ENCODE data around the gene TOLLIP.
"Not testable (repeated sequence)": the region's sequence is repeated elsewhere in the genome, so short reads cannot be mapped to it uniquely, and the experiment has no call there.

The TOLLIP gene

GRCh38 chr11:1280116-1281035 is 29.1 kb downstream of the TOLLIP start:
- no peak for DNase-seq

DNA sequence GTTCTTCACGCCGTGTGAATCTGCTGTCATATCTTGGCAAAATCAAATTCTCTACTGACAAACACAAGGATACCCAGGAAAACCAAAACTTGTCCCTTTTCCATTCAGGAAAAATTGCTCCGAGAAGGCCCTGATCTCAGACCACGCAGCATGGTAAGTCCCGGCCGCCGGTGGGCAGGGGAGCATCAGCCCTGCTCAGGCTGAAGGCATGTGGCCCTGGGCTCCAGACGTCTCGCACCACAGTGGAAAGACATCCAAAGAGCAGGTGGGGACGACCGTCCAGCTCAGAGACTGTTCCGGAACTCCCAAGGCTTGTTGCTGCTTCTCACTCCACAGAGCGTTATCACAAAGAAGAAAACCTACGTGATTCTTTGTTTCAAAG is 29.8 kb downstream of the TOLLIP start:
- no peak for DNase-seq

DNA sequence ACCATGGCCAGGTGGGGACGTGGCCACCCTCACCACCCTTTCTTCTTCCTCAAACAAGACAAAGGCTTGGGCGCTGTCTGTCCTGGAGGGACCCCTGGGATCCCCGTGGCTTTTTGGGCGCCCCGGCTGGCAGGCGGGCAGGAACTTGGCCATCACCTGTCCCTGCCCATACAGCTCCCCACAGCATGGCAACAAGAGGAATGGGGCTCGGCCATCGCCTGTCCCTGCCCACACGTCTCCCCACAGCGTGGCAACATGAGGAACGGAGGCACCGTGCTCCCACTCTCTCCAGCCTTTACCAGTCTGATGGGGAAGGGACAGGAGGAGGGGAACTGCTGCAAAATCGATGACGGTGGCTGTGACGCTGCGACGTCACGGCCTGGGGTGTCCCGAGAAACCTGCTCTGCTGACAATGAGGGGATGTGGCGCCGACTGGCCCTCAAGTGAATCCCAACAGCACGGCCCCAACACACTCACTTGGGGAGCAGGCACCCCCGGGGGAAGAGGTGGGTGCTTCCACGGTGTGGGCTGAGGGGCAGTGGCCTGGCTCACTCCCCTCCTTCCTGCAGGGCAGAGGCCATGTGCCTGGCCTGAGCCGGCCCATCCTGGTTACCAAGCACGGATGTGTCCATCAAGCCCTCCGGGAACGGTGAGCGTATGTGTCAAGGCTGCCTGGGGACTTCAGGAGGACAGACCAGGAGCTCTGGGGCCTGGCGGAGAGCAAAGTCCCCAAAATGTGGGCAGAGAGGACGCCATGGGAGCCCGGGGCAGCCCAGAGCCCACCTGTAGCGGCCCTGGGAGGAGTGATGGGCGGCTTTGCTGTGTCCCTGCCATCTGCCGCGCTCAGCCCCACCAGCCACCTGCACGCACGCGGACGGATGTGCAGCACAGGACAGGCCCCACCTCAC is 30.4 kb downstream of the TOLLIP start:
- DNase-seq: no peak

DNA sequence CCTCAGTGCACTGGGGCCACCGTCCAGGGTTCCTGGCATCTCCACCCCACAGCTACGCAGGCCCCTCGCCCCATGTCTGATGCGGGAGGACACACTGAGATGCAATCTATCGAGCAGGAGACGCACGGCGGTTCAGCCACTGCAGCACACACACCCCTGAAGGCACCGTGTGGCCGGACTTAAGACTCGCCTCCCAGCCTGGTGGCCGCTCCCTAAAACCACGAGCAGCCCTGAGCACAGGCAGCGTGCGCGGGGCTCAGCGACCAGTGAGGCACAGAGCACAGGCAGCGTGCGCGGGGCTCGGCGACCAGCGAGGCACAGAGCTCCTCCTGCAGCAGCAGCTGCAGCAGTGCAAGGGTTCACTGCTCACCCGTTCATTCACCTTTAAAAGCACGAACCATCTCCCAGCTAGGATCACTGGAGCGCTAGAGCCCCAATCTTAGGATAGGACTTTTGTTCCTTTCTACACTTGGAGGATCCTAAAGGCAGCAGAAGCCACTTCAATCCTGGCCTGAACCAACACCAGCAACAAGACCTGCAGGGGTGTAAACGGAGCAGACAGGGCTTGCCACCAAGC is 31.4 kb downstream of the TOLLIP start:
- no peak for DNase-seq

DNA sequence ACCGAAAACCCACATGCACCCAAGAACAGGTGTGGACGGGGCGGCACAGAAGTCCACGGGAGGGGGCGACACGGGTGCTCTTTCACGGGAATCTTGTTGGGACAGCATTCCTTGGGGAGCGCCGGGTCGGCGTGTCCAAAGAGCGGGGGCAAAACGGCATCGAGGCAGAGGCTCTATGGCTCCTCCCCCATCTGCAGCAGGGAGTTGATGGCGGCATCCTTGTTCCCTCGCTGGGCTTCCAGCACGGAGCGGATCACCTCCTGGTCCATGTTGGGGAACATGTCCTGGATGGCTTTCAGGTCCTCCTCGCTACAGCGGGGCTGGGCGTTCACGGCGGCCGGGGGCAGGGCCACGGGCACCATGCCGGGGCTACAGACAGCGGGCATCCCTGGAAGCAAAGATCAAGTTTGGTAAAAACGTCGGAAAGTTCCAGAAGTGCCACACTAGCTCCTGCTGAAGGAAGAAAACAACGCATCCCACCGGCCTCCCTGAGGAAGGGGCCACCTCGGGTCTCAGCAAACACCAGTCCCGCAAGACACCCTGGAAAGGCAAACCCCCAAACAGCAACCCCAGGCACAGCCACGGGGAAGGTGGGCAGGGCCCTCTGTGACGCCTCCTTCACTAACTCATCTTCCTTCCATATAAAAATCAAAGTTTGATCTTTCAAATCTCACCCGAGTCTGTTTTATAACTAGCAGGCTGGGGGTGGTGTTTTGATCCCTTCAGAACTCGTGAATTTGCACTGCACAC is 32.4 kb downstream of the TOLLIP start:
- DNase-seq: no peak

DNA sequence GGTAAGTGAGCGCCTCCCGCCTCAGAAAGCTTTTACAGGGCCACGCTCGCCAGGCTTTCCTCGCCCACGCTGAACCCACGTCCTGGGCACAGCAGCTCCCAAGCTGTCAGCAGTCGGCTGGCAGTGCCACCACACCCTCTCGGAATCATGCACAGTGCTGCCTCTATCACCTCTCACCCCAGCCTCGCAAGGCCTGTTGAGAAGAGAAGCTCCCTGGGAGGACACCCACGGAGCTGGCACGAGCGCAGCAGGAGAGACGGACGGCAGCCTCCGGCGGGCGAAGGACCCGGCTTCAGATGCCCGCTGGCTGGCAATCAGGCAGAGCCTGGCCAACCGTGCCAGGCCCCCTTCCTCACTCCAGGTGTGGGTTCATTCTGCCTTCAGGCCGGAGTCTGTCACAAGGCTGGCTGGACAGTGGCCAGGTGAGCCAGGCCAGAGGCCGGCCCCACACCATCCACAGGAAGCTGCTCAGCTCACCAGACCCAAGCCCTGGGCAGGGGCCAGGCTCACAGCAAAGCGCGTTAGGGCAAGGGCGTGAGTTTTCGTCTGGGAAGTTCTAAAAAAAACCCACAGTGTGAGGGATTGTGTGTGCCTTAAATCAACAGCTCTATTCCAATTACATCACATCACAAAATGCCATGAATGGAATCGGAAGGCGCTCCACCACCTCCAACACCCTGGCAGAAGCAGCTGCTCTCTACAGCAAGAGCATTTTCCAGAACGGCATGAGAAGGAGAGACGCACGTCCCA is 33.2 kb downstream of the TOLLIP start:
- DNase-seq: no peak

GRCh38 chr11:1275021-1275420 is 34.4 kb downstream of the TOLLIP start:
- DNase-seq: no peak

DNA sequence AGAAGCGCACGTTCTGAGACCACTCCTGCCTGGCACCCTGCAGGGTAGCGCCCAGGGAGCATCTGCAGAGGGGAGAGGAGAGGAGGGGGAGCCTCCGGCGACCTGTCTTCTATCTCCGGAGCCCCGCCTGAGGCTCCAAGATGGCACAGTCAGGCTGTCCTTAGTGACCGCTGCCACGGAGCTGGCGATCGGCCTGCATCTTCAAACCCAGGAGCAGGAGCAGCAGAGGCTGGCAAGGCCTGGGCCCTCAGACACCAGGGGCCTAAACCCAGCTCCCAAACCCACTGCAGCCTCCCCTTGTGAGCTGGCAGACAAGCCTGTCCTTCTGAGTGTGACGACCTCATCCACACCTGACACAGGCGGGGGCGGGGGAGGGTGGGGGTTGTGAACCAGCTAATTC is 34.9 kb downstream of the TOLLIP start:
- DNase-seq: no peak

DNA sequence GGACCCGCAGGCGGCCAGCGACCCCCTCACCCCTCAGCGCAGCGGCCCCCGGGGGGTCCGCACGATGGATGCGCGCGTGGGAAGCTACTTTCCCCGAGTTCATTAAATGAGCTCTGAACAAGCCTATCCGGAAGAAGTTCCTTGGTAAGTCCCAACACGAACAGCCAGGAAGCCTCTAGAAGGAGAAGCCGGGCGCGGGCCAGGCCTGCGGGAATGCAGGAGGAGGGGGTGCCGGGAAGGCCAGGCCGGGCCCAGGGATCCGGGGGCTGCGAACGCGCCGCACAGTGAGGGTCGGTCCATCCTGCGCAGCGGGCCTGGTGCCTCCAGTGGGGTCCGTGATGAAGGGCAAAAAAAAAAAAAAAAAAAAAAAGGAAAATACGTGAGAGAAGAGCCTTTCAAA is 36.9 kb downstream of the TOLLIP start:
- DNase-seq: no peak

DNA sequence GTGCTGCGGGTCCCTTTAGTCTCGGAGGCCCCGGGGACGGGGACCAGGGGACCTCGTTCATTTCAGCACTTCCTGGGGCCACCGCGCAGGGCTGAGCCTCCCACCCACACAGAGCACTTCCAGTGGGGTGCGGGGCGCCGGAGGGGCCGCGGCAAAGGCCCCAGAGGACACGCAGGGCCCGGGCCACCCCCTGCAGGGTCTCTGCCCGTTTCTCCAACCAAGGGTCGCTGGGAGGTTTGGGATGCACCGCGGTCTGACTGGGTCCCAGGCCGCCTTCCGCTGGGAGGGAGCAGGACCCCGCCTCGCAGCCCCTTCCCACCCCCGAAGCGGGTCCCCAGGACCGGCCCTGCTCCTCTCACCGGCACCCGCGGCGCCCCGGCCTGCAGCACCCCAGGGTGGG is 37.5 kb downstream of the TOLLIP start:
- DNase-seq: no peak

- DNase-seq: no peak
Measured at GRCh38 chr11:1271406-1271805, 38.0 kb downstream of the TOLLIP start.

- DNase-seq: peak; percentile 4
Measured at GRCh38 chr11:1271002-1271401, 38.4 kb downstream of the TOLLIP start.

DNA sequence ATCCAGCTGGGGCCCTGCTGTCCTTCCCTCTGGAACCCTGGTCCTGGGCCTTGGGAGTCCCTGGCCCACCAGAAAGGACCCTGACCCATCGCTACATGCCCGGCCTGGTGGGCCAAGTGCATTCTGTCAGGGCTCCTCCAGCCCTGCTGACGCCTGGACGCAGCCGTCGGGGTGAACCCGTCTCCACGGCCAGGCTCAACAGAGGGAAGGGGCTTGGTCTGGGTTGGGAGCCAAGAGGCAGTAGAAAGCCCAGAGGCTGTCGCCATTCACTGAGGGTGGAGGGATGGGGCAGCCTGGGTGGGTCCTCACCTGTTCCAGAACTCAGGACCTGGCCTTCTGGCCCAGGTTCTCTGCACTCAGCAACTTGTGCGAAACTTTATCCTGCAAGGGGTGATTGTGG is 39.0 kb downstream of the TOLLIP start:
- no peak for DNase-seq

- DNase-seq: no peak
Measured at GRCh38 chr11:1269957-1270356, 39.5 kb downstream of the TOLLIP start.

DNA sequence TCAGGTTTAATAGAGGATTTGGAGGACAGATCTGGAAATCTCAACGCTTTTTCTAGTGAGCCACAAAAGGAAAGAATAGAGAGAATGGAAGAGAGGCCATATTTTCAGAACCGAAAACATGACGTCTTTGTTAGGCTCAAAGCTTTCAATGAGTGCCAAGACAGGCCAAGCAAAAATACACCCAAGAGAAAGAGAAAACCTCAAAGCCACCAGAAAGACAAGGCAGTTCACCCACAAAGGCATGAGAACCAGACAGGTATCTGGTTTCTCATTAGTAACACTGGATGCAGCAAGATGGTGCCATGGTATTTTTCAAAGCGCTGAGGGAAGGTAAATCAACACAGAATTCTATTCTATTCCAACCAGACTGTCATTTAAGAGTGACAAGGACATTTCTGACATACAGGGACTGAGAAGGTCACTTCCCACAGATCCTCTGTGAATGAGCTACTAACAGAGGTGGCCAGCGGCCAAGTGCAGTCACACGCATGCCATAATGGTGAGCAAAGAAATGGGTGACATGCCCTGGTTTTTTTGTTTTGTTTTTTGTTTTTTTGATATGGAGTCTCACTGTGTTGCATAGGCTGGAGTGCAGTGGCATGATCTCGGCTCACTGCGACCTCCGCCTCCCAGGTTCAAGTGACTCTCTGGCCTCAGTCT is 41.9 kb downstream of the TOLLIP start:
- DNase-seq: no peak

- DNase-seq: not testable (repeated sequence)
Measured at GRCh38 chr11:1266976-1267375, 42.5 kb downstream of the TOLLIP start.

DNA sequence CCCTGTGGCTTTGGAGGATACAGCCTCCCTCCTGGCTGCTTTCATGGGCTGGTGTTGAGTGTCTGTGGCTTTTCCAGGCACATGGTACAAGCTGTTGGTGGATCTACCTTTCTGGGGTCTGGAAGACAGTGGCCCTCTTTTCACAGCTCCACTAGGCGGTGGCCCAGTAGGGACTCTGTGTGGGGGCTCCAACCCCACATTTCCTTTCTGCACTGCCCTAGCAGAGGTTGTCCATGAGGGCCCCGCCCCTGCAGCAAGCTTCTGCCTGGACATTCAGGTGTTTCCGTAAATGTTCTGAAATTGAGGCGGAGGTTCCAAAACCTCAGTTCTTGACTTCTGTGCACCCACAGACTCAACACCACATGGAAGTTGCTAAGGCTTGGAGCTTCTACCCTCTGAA is 44.0 kb downstream of the TOLLIP start:
- DNase-seq: not testable (repeated sequence)

DNA sequence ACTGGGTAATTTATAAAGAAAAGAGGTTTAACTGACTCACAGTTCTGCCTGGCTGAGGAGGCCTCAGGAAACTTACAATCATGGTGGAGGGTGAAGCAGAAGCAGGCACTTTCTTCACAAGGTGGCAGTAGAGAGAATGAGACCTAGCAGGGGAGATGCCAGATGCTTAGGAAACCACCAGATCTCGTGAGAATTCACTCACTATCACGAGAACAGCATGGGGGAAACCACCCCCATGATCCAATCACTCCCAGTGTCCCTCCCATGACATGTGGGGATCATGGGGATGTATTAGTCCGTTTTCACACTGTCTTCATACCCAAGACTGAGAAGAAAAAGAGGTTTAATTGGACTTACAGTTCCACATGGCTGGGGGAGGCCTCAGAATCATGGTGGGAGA is 45.0 kb downstream of the TOLLIP start:
- DNase-seq: peak; percentile 70

GRCh38 chr11:1263010-1263409 is 46.4 kb downstream of the TOLLIP start:
- no peak for DNase-seq

- DNase-seq: peak; percentile 84
Measured at GRCh38 chr11:1262172-1263006, 47.0 kb downstream of the TOLLIP start.
